Thyroid gland (tissue), 4 donors: ENCODE data around the gene CHST8. TPM values are rescaled to one million over a fixed set of nuclear protein-coding genes. Genes with fewer than 3 reads are reported as not detected.
A peak's percentile ranks its signal among the peaks of the same experiment; 100 is the strongest.

Source experiments
- DNase-seq, 2 donors: peaks; one replicate each; pipeline ENCODE4 v3.0.0-alpha.2; 2019
- H3K27ac ChIP-seq, 3 donors: fragments of 200-600 bp; sonication (generic); 1 replicate in 2 of 3; 2 replicates in 1 of 3; pipeline ENCODE4 v1.5.1; 2016 to 2019; ENCODE audit warnings: mild to moderate bottlenecking in 1 of 3, moderate library complexity in 1 of 3
- H3K27me3 ChIP-seq: fragments of 200-600 bp; sonication (generic); one replicate; pipeline ENCODE4 v1.5.1; 2019
- H3K36me3 ChIP-seq, 2 donors: fragments of 200-600 bp; sonication (generic); one replicate each; pipeline ENCODE4 v1.5.1; 2016 to 2019
- H3K4me1 ChIP-seq, 2 donors: fragments of 200-600 bp; sonication (generic); one replicate each; pipeline ENCODE4 v1.5.1; 2017 to 2019
- H3K4me3 ChIP-seq, 3 donors: fragments of 200-600 bp; sonication (generic); replicated peaks in 1 of 3; 1 replicate in 2 of 3; 2 replicates in 1 of 3; pipeline ENCODE4 v1.5.1; 2016; ENCODE audit warnings: mild to moderate bottlenecking in 1 of 3
- H3K9me3 ChIP-seq: fragments of 200-600 bp; sonication (generic); one replicate; pipeline ENCODE4 v1.5.1; 2017
- CTCF ChIP-seq, 6 experiments: fragments of 200-600 bp in 3 of 6; fragments of 450-650 bp in 3 of 6; sonication (generic) in 3 of 6; IDR thresholded peaks; one replicate each; pipeline ENCODE4 v1.5.1; 2016 to 2019; ENCODE audit warnings: antibody characterized with exemption in 6 of 6, mild to moderate bottlenecking in 2 of 6, inconsistent platforms in 1 of 6, moderate library complexity in 1 of 6
- POLR2A ChIP-seq, 2 donors: fragments of 450-650 bp; IDR thresholded peaks; one replicate each; pipeline ENCODE4 v1.6.1; 2017; ENCODE audit warnings: antibody characterized with exemption in 2 of 2, mild to moderate bottlenecking in 2 of 2, moderate library complexity in 1 of 2
- WGBS, 2 donors: methylation state at CpG; one replicate each; pipeline ENCODE4 v1.1.5; 2017; 5-methylcytosine and 5-hydroxymethylcytosine counted together
- intact Hi-C: fragments of 100-400 bp; cut with DNase I; formaldehyde crosslinking; loops from one replicate; pipeline ENCODE4 v1.15.1; 2023
- total RNA-seq, 4 donors: library from RNA; depleted of rRNA; stranded (reverse); fragments of >200 nt; gene quantifications; one replicate each; pipeline ENCODE4 v1.2.3, GENCODE V29; 2016

CHST8 gene
- total RNA-seq, 4 donors from 2014 or later = 0.83 to 2.6 (median 1.4) TPM; not detected in 1

GRCh38 chr19:33714149-33714548, 92.4 kb downstream of the CHST8 start:
- Histone ChIP-seq H3K36me3 (no peaks in the 10 kb centered on the region), H3K9me3 (no peaks in the 10 kb centered on the region), H3K4me3 (no peak overlapping the region), H3K27me3 (no peaks in the 10 kb centered on the region), H3K27ac (no peak overlapping the region), H3K4me1 (no peaks in the 10 kb centered on the region)
- intact Hi-C loops = no loop called here
- DNase-seq = no peak
- TF ChIP-seq CTCF (IDR thresholded peaks at IDR 0.05) (no peak), POLR2A (IDR thresholded peaks at IDR 0.05) (no peak)
- 93 to 94% methylated on average over 3 of the region's 3 CpGs for WGBS, 2 donors

- no peaks in the 10 kb centered on the region for H3K36me3 ChIP-seq
Measured at GRCh38 chr19:33715462-33715861, 93.7 kb downstream of the CHST8 start.

GRCh38 chr19:33717878-33718277, 96.1 kb downstream of the CHST8 start:
- 79 to 90% methylated on average over 3 of the region's 3 CpGs for WGBS, 2 donors

More at GRCh38 chr19:33715462-33715861, 93.7 kb downstream of the CHST8 start:
- intact Hi-C loops = no loop called here
- WGBS, 2 donors = 50 to 92% methylated on average over 1 of the region's 1 CpG
- Histone ChIP-seq H3K9me3 (no peaks in the 10 kb centered on the region), H3K27me3 (no peaks in the 10 kb centered on the region), H3K4me1 (no peaks in the 10 kb centered on the region), H3K27ac (no peak overlapping the region), H3K4me3 (no peak overlapping the region)
- no peak for DNase-seq
- no peak for TF ChIP-seq CTCF (IDR thresholded peaks at IDR 0.05)
- no peak for TF ChIP-seq POLR2A (IDR thresholded peaks at IDR 0.05)

GRCh38 chr19:33718651-33719254, 97.0 kb downstream of the CHST8 start:
- TF ChIP-seq CTCF (IDR thresholded peaks at IDR 0.05) (no peak), POLR2A (IDR thresholded peaks at IDR 0.05) (no peak)
- 53 to 71% methylated on average over 9 to 12 of the region's 12 CpGs for WGBS, 2 donors
- Histone ChIP-seq H3K27me3 (no peaks in the 10 kb centered on the region), H3K4me3 (no peak overlapping the region), H3K4me1 (no peaks in the 10 kb centered on the region), H3K36me3 (no peaks in the 10 kb centered on the region), H3K9me3 (no peaks in the 10 kb centered on the region), H3K27ac (no peak overlapping the region)
- DNase-seq = no peak
- intact Hi-C loops = no loop called here

More at GRCh38 chr19:33717878-33718277, 96.1 kb downstream of the CHST8 start:
- H3K9me3 ChIP-seq = no peaks in the 10 kb centered on the region
- no peak for DNase-seq
- H3K27ac ChIP-seq = no peak overlapping the region
- H3K4me3 ChIP-seq = no peak overlapping the region
- intact Hi-C loops = no loop called here
- TF ChIP-seq CTCF (IDR thresholded peaks at IDR 0.05) = no peak
- TF ChIP-seq POLR2A (IDR thresholded peaks at IDR 0.05) = no peak
- no peaks in the 10 kb centered on the region for H3K4me1 ChIP-seq
- H3K27me3 ChIP-seq = no peaks in the 10 kb centered on the region
- H3K36me3 ChIP-seq = no peaks in the 10 kb centered on the region

- 45 to 48% methylated on average over 13 of the region's 13 CpGs for WGBS, 2 donors
Measured at GRCh38 chr19:33719366-33720154, 97.8 kb downstream of the CHST8 start.

More at GRCh38 chr19:33719366-33720154, 97.8 kb downstream of the CHST8 start:
- Histone ChIP-seq H3K9me3 (no peaks in the 10 kb centered on the region), H3K4me3 (no peak overlapping the region), H3K27ac (no peak overlapping the region), H3K4me1 (no peaks in the 10 kb centered on the region), H3K27me3 (no peaks in the 10 kb centered on the region), H3K36me3 (no peaks in the 10 kb centered on the region)
- intact Hi-C loops = no loop called here
- TF ChIP-seq CTCF (IDR thresholded peaks at IDR 0.05) (no peak), POLR2A (IDR thresholded peaks at IDR 0.05) (no peak)
- peak; percentile 67 to 80 for DNase-seq
